ENCODE data around the gene GTSE1.

GTSE1 gene

DNA sequence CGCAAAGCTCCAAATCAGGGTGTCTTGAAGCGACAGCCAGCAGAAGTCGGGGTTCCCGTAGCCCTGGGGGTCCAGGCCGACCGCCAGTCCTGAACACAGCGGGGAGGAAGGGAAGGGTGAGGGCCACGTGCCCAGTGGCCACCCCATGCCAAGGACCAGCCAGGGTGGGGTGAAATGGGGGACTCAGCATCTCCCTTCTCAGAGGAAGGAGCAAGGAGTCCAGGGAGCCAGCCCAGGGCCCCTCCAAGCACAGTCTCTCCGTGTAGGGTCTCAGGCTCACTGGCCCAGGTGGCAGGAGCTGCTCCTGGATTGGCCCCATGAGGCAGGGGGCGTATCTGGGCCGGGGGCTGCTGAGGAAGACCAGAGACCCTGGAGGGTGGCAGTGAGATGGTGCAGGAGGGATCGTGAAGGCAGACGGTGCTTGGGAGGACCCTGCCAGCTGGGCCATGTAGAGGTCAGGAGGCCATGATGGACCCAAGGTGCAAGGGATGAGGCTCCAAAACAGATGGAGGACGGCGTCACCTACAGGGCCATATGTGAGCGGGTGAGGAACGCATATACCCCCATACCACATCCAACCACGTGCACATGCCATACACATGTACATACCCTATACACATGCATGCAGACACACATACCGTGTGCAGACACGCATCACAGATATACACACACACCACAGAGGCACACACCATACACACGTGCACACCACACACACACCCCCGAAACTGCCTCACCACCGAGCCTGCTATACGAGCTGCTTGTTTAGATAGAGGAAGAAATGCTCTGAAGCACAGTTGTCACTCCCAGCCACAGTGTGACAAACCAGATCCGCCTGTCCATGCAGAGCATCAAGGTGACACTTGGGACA lies 73.3 kb downstream of the GTSE1 start:
- Histone ChIP-seq H3K27ac (no peak overlapping the region), H3K4me1 (no peaks in the 10 kb centered on the region), H3K36me3 (peaks cover 0 to 18% (median 0%) of the 10 kb centered on the region in 3 donors), H3K27me3 (peaks cover 0 to 37% of the 10 kb centered on the region in 2 donors), H3K9me3 (no peaks in the 10 kb centered on the region), H3K4me3 (no peak overlapping the region)
- intact Hi-C loops (cut with DNase I; ENCODE audit: low total_unique reads): loop anchor here (5.0 kb wide), 1 partner anchor 172 kb away; no protein-coding TSS in a partner anchor
- TF ChIP-seq, protein P1, sequence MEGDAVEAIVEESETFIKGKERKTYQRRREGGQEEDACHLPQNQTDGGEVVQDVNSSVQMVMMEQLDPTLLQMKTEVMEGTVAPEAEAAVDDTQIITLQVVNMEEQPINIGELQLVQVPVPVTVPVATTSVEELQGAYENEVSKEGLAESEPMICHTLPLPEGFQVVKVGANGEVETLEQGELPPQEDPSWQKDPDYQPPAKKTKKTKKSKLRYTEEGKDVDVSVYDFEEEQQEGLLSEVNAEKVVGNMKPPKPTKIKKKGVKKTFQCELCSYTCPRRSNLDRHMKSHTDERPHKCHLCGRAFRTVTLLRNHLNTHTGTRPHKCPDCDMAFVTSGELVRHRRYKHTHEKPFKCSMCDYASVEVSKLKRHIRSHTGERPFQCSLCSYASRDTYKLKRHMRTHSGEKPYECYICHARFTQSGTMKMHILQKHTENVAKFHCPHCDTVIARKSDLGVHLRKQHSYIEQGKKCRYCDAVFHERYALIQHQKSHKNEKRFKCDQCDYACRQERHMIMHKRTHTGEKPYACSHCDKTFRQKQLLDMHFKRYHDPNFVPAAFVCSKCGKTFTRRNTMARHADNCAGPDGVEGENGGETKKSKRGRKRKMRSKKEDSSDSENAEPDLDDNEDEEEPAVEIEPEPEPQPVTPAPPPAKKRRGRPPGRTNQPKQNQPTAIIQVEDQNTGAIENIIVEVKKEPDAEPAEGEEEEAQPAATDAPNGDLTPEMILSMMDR (IDR thresholded peaks at IDR 0.05): no peak
- no peak for DNase-seq

DNA sequence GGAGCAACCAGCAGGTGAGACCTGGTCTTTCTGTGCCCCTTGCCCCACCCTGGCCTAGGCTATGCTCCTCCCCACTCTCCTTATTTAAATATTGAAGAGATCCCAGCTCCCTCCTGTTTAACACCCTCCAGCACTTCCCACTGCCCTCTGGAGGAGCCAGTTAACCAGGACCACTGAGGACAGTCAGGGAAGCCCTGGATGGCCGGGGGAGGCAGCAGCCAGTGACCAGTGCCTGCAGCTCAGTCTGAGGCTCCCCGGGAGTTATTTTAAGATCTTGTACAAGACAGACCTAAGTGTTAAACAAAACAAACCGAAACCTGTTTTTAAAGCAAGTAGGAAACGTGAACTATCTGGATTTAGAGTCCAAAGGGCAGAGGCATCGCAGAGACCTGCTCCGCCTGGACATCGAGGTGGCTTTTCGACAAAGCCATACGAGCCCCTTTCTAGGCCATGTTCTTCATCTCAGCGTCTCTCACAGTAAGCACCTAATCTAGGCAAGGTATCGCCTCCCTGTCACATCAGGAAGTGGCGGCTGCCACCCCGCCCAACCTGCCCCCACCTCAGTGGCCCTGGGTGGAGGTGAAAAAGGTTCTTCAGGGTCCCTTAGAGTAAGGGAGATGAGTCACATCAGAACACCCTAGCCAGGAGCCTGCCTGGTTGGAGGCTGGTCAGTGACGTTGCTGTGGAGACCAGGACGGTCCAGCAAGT lies 74.1 kb downstream of the GTSE1 start:
- H3K4me3 ChIP-seq: no peak overlapping the region
- peaks cover 0 to 14% (median 0%) of the 10 kb centered on the region in 3 donors for H3K36me3 ChIP-seq
- H3K27me3 ChIP-seq: peaks cover 0 to 31% of the 10 kb centered on the region in 2 donors
- DNase-seq: no peak
- TF ChIP-seq, protein P1 (IDR thresholded peaks at IDR 0.05): no peak
- no peaks in the 10 kb centered on the region for H3K9me3 ChIP-seq
- no peak overlapping the region for H3K27ac ChIP-seq
- intact Hi-C loops (cut with DNase I; ENCODE audit: low total_unique reads): no loop called here
- no peaks in the 10 kb centered on the region for H3K4me1 ChIP-seq

- H3K36me3 ChIP-seq: peaks cover 0 to 14% (median 0%) of the 10 kb centered on the region in 3 donors
- no peak for DNase-seq
- TF ChIP-seq, protein P1 (IDR thresholded peaks at IDR 0.05): no peak
- intact Hi-C loops (cut with DNase I; ENCODE audit: low total_unique reads): no loop called here
- H3K4me3 ChIP-seq: no peak overlapping the region
- H3K27ac ChIP-seq: no peak overlapping the region
- no peaks in the 10 kb centered on the region for H3K4me1 ChIP-seq
- H3K27me3 ChIP-seq: peaks cover 0 to 25% of the 10 kb centered on the region in 2 donors
- peaks cover 0 to 4% (median 3%) of the 10 kb centered on the region in 3 donors for H3K9me3 ChIP-seq
Observed at GRCh38 chr22:46371623-46372226, 75.1 kb downstream of the GTSE1 start.

- TF ChIP-seq, protein P1 (IDR thresholded peaks at IDR 0.05): no peak
- Histone ChIP-seq H3K4me3 (no peak overlapping the region), H3K4me1 (no peaks in the 10 kb centered on the region), H3K36me3 (peaks cover 0 to 17% (median 0%) of the 10 kb centered on the region in 3 donors), H3K27ac (no peak overlapping the region), H3K27me3 (peaks cover 0 to 19% of the 10 kb centered on the region in 2 donors), H3K9me3 (peaks cover 0 to 4% (median 3%) of the 10 kb centered on the region in 3 donors)
- no peak for DNase-seq
- intact Hi-C loops (cut with DNase I; ENCODE audit: low total_unique reads): no loop called here
Observed at GRCh38 chr22:46372686-46373085, 76.0 kb downstream of the GTSE1 start.

DNA sequence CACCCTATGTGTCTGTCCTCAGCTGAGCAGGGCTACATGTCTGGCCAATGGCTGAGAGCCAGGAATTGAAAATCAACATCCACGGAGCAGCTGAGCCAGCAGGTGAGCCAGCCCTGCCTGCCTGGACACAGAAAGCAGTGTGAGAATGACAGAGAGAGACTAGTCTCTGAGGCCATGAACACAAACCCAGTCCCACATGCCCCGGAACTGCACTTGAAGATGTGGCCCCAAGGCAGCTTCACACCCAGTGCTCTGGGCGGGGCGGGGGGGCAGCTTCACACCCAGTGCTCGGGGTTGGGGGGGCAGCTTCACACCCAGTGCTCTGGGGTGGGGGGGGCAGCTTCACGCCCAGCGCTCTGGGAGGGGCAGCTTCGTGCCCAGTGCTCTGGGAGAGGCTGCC lies 76.5 kb downstream of the GTSE1 start:
- intact Hi-C loops (cut with DNase I; ENCODE audit: low total_unique reads): no loop called here
- Histone ChIP-seq H3K9me3 (peaks cover 0 to 4% (median 3%) of the 10 kb centered on the region in 3 donors), H3K27me3 (peaks cover 0 to 14% of the 10 kb centered on the region in 2 donors), H3K27ac (no peak overlapping the region), H3K36me3 (peaks cover 0 to 17% (median 0%) of the 10 kb centered on the region in 3 donors), H3K4me3 (no peak overlapping the region), H3K4me1 (no peaks in the 10 kb centered on the region)
- no peak for DNase-seq
- TF ChIP-seq, protein P1 (IDR thresholded peaks at IDR 0.05): no peak

All from tibial artery (tissue), 4 donors.